ENCODE results near the gene UQCRH.

UQCRH gene

GRCh38 chr1:46303038-46303871, at the start of gene UQCRH, which contains the start of gene LRRC41:
TSS of gene UQCRH (plus strand) at chr1:46303698. CDS start at chr1:46303767, 69 bp downstream.
TSS of gene LRRC41 (minus strand) at chr1:46303616. CDS start at chr1:46303322, 294 bp downstream.
- DNase-seq (ENCODE audit: low read depth in 2 of 3, low spot score in 2 of 3) = peak; percentile 84 to 88 (median 86)

GRCh38 chr1:46254668-46255067, 48.8 kb upstream of the UQCRH start:
- DNase-seq (ENCODE audit: low read depth in 2 of 3, low spot score in 2 of 3) = no peak

GRCh38 chr1:46256523-46256922, 47.0 kb upstream of the UQCRH start:
- no peak for DNase-seq (ENCODE audit: low read depth in 2 of 3, low spot score in 2 of 3)

GRCh38 chr1:46262508-46262907, 41.0 kb upstream of the UQCRH start:
- no peak for DNase-seq (ENCODE audit: low read depth in 2 of 3, low spot score in 2 of 3)

GRCh38 chr1:46263146-46263545, 40.4 kb upstream of the UQCRH start:
- no peak for DNase-seq (ENCODE audit: low read depth in 2 of 3, low spot score in 2 of 3)

- DNase-seq (ENCODE audit: low read depth in 2 of 3, low spot score in 2 of 3) = no peak
Measured at GRCh38 chr1:46268578-46268977, 34.9 kb upstream of the UQCRH start.

GRCh38 chr1:46274225-46275029, 29.1 kb upstream of the UQCRH start:
- no peak for DNase-seq (ENCODE audit: low read depth in 2 of 3, low spot score in 2 of 3)

- no peak for DNase-seq (ENCODE audit: low read depth in 2 of 3, low spot score in 2 of 3)
Measured at GRCh38 chr1:46275030-46275337, 28.5 kb upstream of the UQCRH start.

GRCh38 chr1:46277658-46278373, 25.7 kb upstream of the UQCRH start:
- no peak for DNase-seq (ENCODE audit: low read depth in 2 of 3, low spot score in 2 of 3)

- DNase-seq (ENCODE audit: low read depth in 2 of 3, low spot score in 2 of 3) = no peak
Measured at GRCh38 chr1:46278807-46279206, 24.7 kb upstream of the UQCRH start.

GRCh38 chr1:46280092-46280491, 23.4 kb upstream of the UQCRH start:
- no peak for DNase-seq (ENCODE audit: low read depth in 2 of 3, low spot score in 2 of 3)

- no peak for DNase-seq (ENCODE audit: low read depth in 2 of 3, low spot score in 2 of 3)
Measured at GRCh38 chr1:46281021-46281420, 22.5 kb upstream of the UQCRH start.

GRCh38 chr1:46284058-46284457, 19.4 kb upstream of the UQCRH start:
- no peak for DNase-seq (ENCODE audit: low read depth in 2 of 3, low spot score in 2 of 3)

GRCh38 chr1:46284597-46285564, 18.6 kb upstream of the UQCRH start:
- no peak for DNase-seq (ENCODE audit: low read depth in 2 of 3, low spot score in 2 of 3)

GRCh38 chr1:46285730-46286477, 17.6 kb upstream of the UQCRH start:
- peak in 2 of 3 experiments; percentile 16 to 22 for DNase-seq (ENCODE audit: low read depth in 2 of 3, low spot score in 2 of 3)

- no peak for DNase-seq (ENCODE audit: low read depth in 2 of 3, low spot score in 2 of 3)
Measured at GRCh38 chr1:46288485-46289133, 14.9 kb upstream of the UQCRH start.

- no peak for DNase-seq (ENCODE audit: low read depth in 2 of 3, low spot score in 2 of 3)
Measured at GRCh38 chr1:46289134-46289494, 14.4 kb upstream of the UQCRH start.

GRCh38 chr1:46289976-46290375, 13.5 kb upstream of the UQCRH start:
- DNase-seq (ENCODE audit: low read depth in 2 of 3, low spot score in 2 of 3) = no peak

- no peak for DNase-seq (ENCODE audit: low read depth in 2 of 3, low spot score in 2 of 3)
Measured at GRCh38 chr1:46295306-46295705, 8.2 kb upstream of the UQCRH start.
